Measurements from ENCODE around the gene PCDHA4. TPM values are rescaled to one million over a fixed set of nuclear protein-coding genes. Genes with fewer than 3 reads are reported as not detected.
"Not testable (repeated sequence)": the region's sequence is repeated elsewhere in the genome, so short reads cannot be mapped to it uniquely, and the experiment has no call there.

Gene PCDHA4
- under 0.01 and 0.12 TPM in 2 replicates for total RNA-seq (2014; rRNA removed; shearing (Covaris generic))

- DNase-seq (ENCODE audit: low read depth), result peak; percentile 7
These were observed at the start of gene PCDHA4 for GRCh38 chr5:140806834-140807775. PCDHA4 (plus strand) TSS chr5:140807068.

- peak; percentile 0 for DNase-seq (ENCODE audit: low read depth)
These were observed 42.5 kb upstream of the PCDHA4 start for GRCh38 chr5:140764177-140764973.

DNA sequence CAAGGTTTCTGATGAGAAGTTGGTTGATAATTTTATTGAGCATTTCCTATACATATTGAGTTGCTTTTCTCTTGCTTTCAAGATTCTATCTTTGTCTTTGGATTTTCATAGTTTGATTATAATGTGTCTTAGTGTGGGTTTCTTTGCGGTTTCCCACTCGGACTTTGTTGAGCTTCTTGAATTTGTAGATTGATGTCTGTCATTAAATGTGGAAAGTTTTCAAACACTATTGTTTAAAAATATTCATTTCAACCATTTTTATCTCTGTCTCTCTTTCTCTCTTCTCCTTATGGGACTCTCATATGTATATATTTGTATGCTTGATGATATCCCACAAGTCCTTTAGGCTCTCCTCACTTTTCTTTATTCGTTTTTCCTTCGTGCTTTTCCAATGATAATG is 39.4 kb upstream of the PCDHA4 start:
- no peak for DNase-seq (ENCODE audit: low read depth)

DNA sequence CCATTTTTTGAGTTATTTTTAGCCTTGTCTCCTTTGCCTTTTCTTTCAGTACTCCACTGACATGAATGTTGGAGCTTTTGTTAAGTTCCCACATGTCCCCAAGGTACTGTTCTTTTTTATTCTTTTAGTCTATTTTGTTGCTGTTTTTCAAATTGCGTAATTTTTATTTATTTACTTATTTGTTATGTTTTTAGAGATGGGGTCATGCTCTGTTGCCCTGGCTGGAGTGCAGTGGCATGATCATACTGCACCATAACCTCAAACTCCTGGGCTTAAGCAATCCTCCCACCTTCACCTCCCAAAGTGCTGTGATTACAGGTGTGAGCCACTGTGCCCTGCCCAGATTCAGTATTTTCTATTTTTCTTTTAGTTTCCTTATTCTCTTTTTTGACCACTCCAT is 26.4 kb upstream of the PCDHA4 start:
- no peak for DNase-seq (ENCODE audit: low read depth)

DNA sequence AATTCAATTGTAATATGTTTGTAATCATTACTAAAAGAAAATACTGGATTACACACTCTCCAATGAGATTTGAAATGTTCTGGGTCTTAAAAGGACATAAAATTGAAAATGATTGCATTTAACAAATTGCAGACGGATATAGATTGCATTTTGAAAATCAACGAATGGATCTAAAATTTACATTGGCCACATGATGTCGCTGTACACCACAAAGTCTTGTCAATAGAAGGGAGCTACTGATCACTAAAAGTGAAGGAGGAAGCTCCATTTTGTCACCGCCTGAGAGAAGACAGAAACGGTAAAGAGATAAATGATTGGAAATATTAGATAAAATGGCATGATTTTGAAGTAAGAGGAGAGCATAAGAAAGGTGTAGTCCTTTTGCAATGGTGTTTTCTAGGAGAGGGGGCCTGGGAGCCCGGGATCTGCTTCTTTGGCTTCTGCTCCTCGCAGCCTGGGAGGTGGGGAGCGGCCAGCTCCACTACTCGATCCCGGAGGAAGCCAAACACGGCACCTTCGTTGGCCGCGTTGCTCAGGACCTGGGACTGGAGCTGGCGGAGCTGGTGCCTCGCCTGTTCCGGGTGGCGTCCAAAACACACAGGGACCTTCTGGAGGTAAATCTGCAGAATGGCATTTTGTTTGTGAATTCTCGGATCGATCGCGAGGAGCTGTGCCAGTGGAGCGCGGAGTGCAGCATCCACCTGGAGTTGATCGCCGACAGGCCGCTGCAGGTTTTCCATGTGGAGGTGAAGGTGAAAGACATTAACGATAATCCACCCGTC is 20.8 kb upstream of the PCDHA4 start, which contains the start of gene PCDHA1:
Gene PCDHA1, plus strand, starts transcription at position 236 of the 782 bp plus-strand sequence.
- peak; percentile 8 for DNase-seq (ENCODE audit: low read depth)

GRCh38 chr5:140787422-140787821 is 19.4 kb upstream of the PCDHA4 start:
- DNase-seq (ENCODE audit: low read depth), result not testable (repeated sequence)

DNA sequence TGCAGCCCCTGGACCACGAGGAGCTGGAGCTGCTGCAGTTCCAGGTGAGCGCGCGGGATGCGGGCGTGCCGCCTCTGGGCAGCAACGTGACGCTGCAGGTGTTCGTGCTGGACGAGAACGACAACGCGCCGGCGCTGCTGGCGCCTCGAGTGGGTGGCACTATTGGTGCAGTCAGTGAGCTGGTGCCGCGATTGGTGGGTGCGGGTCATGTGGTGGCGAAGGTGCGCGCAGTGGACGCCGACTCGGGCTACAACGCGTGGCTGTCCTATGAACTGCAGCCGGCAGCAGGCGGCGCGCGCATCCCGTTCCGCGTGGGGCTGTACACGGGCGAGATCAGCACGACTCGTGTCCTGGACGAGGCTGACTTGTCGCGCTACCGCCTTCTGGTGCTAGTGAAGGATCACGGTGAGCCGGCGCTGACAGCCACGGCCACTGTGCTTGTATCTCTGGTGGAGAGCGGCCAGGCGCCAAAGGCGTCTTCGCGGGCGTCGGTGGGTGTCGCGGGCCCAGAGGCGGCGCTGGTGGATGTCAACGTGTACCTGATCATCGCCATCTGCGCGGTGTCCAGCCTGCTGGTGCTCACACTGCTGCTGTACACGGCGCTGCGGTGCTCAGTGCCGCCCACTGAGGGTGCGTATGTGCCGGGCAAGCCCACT is 18.9 kb upstream of the PCDHA4 start:
- not testable (repeated sequence) for DNase-seq (ENCODE audit: low read depth)

DNA sequence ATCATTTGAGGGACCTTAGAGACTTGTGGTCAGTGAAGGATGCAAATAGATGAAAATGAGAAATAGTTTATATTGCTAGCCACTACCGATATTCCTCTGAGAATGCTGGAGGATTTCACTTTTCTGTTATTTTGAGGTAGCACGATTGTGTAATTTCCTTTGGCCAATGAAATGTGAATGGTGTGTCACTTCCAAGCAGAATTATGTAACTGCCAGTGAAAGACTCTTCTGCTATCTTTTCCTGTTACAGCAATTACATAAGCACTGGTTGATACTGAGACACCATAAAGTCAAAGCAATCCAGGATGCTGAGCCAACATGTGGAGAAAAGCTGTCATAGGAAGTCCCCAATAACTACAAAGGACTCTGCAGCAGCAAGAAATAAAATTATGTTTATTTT is 15.8 kb upstream of the PCDHA4 start:
- DNase-seq (ENCODE audit: low read depth), result no peak

GRCh38 chr5:140794595-140795258 is 12.1 kb upstream of the PCDHA4 start, which contains the start of gene PCDHA2:
PCDHA2 (plus strand) TSS chr5:140794852.
- no peak for DNase-seq (ENCODE audit: low read depth)

GRCh38 chr5:140795259-140795641 is 11.6 kb upstream of the PCDHA4 start:
- DNase-seq (ENCODE audit: low read depth), result no peak

DNA sequence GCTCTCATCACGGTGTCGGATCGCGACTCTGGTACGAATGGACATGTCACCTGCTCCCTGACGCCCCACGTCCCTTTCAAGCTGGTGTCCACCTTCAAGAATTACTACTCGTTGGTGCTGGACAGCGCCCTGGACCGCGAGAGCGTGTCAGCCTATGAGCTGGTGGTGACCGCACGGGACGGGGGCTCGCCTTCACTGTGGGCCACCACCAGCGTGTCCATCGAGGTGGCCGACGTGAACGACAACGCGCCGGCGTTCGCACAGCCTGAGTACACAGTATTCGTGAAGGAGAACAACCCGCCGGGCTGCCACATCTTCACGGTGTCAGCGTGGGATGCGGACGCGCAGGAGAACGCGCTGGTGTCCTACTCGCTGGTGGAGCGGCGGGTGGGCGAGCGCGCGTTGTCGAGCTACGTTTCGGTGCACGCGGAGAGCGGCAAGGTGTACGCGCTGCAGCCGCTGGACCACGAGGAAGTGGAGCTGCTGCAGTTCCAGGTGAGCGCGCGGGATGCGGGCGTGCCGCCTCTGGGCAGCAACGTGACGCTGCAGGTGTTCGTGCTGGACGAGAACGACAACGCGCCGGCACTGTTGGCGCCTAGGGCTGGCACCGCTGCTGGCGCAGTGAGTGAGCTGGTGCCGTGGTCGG is 10.7 kb upstream of the PCDHA4 start:
- not testable (repeated sequence) for DNase-seq (ENCODE audit: low read depth)

DNA sequence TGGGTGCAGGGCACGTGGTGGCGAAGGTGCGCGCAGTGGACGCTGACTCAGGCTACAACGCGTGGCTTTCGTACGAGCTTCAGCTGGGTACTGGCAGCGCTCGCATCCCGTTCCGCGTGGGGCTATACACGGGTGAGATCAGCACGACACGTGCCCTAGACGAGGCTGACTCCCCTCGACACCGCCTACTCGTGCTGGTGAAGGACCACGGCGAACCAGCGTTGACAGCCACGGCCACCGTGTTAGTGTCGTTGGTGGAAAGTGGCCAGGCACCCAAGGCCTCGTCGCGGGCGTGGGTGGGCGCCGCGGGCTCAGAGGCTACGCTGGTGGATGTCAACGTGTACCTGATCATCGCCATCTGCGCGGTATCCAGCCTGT is 10.2 kb upstream of the PCDHA4 start:
- no peak for DNase-seq (ENCODE audit: low read depth)

DNA sequence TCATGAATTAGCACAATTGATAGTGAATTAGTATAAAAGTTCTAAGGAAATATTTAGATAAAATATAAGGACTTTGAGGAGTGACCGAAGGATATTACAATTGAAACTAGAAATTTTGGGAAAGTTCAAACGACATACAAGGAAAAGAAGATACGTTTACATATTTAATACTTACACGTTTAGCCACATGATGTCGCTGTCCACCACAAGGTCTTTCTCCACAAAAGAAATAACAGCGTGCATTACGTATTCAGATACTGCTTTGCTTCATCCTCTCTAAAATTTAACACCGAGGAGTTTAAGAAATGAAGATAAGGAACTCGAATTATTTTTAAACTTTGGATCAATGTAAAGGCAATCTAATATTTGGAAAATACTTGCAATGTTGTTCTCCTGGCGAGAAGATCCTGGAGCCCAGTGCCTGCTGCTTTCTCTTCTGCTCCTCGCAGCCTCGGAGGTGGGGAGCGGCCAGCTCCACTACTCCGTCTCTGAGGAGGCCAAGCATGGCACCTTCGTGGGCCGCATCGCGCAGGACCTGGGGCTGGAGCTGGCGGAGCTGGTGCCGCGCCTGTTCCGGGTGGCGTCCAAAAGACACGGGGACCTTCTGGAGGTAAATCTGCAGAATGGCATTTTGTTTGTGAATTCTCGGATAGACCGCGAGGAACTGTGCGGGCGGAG is 5.9 kb upstream of the PCDHA4 start, which contains the start of gene PCDHA3:
Gene PCDHA3, plus strand, starts transcription at position 242 of the 678 bp plus-strand sequence.
- peak; percentile 15 for DNase-seq (ENCODE audit: low read depth)

- DNase-seq (ENCODE audit: low read depth), result no peak
These were observed 5.4 kb upstream of the PCDHA4 start for GRCh38 chr5:140801494-140801841.

GRCh38 chr5:140802381-140802780 is 4.5 kb upstream of the PCDHA4 start:
- DNase-seq (ENCODE audit: low read depth), result not testable (repeated sequence)

- DNase-seq (ENCODE audit: low read depth), result no peak
These were observed 4.0 kb upstream of the PCDHA4 start for GRCh38 chr5:140802781-140803271.

DNA sequence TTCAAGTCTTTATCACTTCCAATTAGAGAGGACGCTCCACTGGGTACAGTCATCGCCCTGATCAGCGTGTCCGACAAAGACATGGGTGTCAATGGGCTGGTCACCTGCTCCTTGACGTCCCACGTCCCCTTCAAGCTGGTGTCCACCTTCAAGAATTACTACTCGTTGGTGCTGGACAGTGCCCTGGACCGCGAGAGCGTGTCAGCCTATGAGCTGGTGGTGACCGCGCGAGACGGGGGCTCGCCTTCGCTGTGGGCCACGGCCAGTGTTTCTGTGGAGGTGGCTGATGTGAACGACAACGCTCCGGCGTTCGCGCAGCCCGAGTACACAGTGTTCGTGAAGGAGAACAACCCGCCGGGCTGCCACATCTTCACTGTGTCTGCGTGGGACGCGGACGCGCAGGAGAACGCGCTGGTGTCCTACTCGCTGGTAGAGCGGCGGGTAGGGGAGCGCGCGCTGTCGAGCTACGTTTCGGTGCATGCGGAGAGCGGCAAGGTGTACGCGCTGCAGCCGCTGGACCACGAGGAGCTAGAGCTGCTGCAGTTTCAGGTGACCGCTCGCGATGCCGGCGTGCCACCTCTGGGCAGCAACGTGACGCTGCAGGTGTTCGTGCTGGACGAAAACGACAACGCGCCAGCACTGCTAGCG is 1.5 kb downstream of the PCDHA4 start:
- DNase-seq (ENCODE audit: low read depth), result not testable (repeated sequence)

- DNase-seq (ENCODE audit: low read depth), result no peak
These were observed 2.0 kb downstream of the PCDHA4 start for GRCh38 chr5:140808889-140809291.

Measured in RPMI7951 (cell line).